Measurements from ENCODE around the gene BCL2L12.

BCL2L12 gene

GRCh38 chr19:49684983-49685553 is 19.3 kb downstream of the BCL2L12 start:
- H3K27me3 ChIP-seq: peaks cover 10% of the 10 kb centered on the region
- no peak for TF ChIP-seq Cebpa-rat (IDR thresholded peaks at IDR 0.05)
- peaks cover 89% of the 10 kb centered on the region for H3K36me3 ChIP-seq
- no peaks in the 10 kb centered on the region for H3K9me3 ChIP-seq
- no peak overlapping the region for H3K9ac ChIP-seq
- H3K4me1 ChIP-seq: peaks cover 39% of the 10 kb centered on the region
- peaks cover 97% of the 10 kb centered on the region for H4K20me1 ChIP-seq
- H3K4me2 ChIP-seq: no peak overlapping the region
- no peak overlapping the region for H3K27ac ChIP-seq
- H3K4me3 ChIP-seq: no peak overlapping the region

DNA sequence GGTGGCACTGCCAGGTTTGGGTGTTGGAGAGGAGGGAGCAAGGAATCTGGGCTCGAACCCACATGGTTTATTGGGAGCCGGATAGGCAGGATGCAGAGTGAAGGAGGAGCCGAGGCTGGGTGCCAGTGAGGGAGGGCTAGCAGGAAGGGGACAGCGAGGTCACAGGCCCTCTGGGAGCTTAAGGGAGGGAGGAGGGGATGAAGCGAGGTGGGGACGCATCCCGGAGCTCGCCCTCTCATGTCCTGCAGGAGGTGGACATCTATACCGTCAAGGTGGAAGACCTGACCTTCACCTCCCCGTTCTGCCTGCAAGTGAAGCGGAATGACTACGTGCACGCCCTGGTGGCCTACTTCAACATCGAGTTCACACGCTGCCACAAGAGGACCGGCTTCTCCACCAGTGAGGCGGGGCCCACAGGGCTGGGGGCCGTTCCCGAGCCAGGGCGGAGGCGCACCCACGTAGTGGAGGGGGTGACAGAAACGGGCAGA is 20.2 kb downstream of the BCL2L12 start:
- no peak overlapping the region for H3K4me2 ChIP-seq
- H3K36me3 ChIP-seq: peaks cover 89% of the 10 kb centered on the region
- no peaks in the 10 kb centered on the region for H3K9me3 ChIP-seq
- peaks cover 94% of the 10 kb centered on the region for H4K20me1 ChIP-seq
- H3K4me1 ChIP-seq: peaks cover 39% of the 10 kb centered on the region
- H3K27me3 ChIP-seq: peaks cover 19% of the 10 kb centered on the region
- H3K9ac ChIP-seq: no peak overlapping the region
- no peak for TF ChIP-seq Cebpa-rat (IDR thresholded peaks at IDR 0.05)
- no peak overlapping the region for H3K4me3 ChIP-seq
- H3K27ac ChIP-seq: no peak overlapping the region

DNA sequence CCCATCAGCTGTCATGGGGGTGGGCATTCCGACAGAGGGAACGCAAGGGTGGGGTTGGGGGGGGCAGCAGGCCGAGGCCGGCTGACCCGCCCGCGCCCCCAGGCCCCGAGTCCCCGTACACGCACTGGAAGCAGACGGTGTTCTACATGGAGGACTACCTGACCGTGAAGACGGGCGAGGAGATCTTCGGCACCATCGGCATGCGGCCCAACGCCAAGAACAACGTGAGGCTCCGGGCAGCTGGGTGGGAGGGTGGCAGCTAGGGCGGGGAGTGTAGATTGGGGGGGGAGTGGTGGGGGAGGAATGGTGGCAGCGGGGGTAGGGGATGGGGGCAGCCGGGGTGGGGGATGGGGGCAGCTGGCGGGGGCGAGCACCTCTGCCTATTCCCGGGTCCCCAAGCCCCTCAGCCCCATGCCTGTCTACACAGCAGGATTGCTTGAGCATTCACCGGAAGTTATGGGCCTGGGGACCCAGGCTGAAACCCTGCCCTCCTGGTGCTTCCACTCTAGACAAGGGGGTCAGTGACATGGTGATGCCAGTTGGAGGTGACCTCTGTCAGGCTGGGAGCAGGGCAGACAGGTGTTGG is 20.9 kb downstream of the BCL2L12 start:
- Histone ChIP-seq H3K27me3 (peaks cover 26% of the 10 kb centered on the region), H3K4me1 (peaks cover 41% of the 10 kb centered on the region), H3K4me3 (no peak overlapping the region), H3K4me2 (peak overlapping the region; percentile 71), H4K20me1 (peaks cover 87% of the 10 kb centered on the region), H3K27ac (peak overlapping the region; percentile 46; the same call in 1 of the 2 replicates), H3K36me3 (peaks cover 82% of the 10 kb centered on the region), H3K9ac (no peak overlapping the region), H3K9me3 (no peaks in the 10 kb centered on the region)
- TF ChIP-seq Cebpa-rat (IDR thresholded peaks at IDR 0.05): no peak

DNA sequence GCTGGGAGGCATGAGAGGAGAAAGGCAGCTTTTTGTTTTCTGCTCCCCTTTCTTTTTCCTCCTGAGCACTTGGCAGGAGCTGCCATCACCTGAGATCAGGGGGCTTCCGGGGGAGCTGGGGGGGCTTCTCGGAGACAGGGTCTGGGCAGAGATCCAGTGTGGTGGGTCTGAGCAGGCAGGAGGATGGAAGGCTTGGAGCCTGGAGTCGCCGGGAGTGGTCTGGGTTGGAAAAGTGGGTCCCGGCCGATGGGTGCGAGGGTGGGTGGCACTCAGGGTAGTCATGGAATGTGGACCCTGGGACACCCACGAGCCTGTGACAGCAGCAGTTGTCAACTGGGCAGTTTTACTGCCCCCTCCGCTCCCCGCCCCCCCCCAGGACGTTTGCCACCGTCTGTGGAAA is 21.4 kb downstream of the BCL2L12 start:
- Histone ChIP-seq H3K9me3 (no peaks in the 10 kb centered on the region), H3K4me1 (peaks cover 41% of the 10 kb centered on the region), H3K36me3 (peaks cover 77% of the 10 kb centered on the region), H4K20me1 (peaks cover 81% of the 10 kb centered on the region), H3K27ac (peak overlapping the region; percentile 46), H3K9ac (no peak overlapping the region), H3K4me3 (no peak overlapping the region), H3K4me2 (peak overlapping the region; percentile 71), H3K27me3 (peaks cover 28% of the 10 kb centered on the region)
- TF ChIP-seq Cebpa-rat (IDR thresholded peaks at IDR 0.05): no peak

DNA sequence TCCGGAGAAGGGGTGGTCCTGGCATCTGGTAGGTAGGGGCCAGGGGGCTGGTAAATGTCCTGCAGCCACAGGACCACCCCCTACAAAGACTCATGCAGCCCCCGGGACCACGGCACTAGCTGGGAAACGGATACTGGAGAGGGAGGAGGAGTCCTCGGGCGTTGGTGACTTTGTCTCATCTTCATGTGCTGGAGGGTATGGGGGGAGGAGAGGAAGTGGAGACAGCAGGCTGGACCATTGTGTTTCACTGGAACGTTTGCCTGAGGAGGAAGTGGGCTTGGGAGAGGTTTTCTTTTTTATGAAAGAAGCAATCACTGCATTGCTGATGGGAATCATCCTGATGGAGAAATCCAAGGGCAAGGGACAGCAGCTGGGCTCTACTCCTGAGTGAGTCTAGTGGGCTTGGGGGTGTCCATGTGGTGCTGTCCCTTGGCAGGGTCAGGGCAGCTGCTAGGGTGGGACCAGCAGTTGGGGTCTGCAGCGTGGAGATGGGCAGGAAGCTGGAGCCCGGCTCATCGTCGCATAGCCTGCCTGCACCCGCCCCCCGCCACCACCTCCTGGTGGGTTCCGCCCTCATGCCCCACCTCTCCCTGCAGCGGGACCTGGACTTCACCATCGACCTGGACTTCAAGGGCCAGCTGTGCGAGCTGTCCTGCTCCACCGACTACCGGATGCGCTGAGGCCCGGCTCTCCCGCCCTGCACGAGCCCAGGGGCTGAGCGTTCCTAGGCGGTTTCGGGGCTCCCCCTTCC is 22.0 kb downstream of the BCL2L12 start:
- H3K36me3 ChIP-seq: peaks cover 71% of the 10 kb centered on the region

GRCh38 chr19:49688531-49689132 is 22.9 kb downstream of the BCL2L12 start:
- H4K20me1 ChIP-seq: peaks cover 66% of the 10 kb centered on the region
- peak overlapping the region; percentile 71 for H3K4me2 ChIP-seq
- peaks cover 41% of the 10 kb centered on the region for H3K4me1 ChIP-seq
- H3K9me3 ChIP-seq: no peaks in the 10 kb centered on the region
- no peak overlapping the region for H3K4me3 ChIP-seq
- TF ChIP-seq Cebpa-rat (IDR thresholded peaks at IDR 0.05): no peak
- H3K9ac ChIP-seq: no peak overlapping the region
- H3K27ac ChIP-seq: peak overlapping the region; percentile 19; the same call in 1 of the 2 replicates
- peaks cover 62% of the 10 kb centered on the region for H3K36me3 ChIP-seq
- peaks cover 28% of the 10 kb centered on the region for H3K27me3 ChIP-seq

More for the DNA sequence above, 22.0 kb downstream of the BCL2L12 start:
- no peak overlapping the region for H3K9ac ChIP-seq
- peak overlapping the region; percentile 71 for H3K4me2 ChIP-seq
- TF ChIP-seq Cebpa-rat (IDR thresholded peaks at IDR 0.05): no peak
- H3K4me1 ChIP-seq: peaks cover 41% of the 10 kb centered on the region
- H3K27me3 ChIP-seq: peaks cover 28% of the 10 kb centered on the region
- peak overlapping the region; percentile 41; the same call in 1 of the 2 replicates for H3K27ac ChIP-seq
- no peaks in the 10 kb centered on the region for H3K9me3 ChIP-seq
- peaks cover 75% of the 10 kb centered on the region for H4K20me1 ChIP-seq
- 0 out of 2 replicates have a peak overlapping the region, but pooled peaks have one; percentile 3 for H3K4me3 ChIP-seq

DNA sequence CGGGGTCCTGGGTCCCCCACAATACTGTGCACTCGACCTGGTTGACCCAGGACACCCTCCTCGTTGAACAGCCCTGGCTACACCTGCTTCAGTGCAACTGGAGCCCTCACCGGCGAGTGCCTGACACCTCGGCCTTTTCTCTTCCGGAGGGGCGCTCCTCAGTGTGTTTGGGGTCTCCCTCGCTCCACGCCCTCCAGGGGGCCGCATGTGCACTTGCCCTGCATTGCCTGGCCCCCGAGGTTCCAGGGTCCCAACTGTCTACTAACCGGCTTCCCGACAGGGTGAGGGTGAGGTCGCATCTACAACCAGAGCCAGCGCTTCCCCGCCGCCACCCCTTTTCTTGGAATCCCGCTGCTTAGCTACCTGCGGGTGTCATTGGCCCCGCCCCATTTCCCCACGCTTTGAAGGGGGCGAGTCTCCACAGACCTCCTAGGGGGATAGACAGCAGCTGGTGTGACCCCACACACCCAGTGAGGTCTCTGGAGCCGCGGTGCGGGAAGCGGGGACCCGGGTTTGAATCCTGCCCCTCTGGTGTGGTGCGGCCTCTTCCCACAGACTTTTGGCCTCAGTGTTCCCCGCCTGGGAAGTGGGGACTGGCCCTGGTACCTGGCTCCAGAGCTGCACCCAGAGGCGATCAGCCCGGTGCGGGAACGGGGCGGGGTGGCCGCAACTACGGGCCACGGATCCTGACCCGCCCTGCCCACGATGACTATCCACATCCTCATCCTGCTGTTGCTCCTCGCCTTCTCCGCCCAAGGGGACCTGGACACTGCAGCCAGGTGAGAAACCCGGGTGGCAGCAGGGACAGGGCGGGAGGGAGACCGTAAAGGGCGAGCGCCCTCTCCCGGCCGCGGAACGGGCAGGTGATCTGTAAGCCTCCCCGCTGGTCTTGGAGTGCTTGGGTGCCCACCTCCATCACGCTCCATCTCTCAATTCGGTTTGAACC is 23.7 kb downstream of the BCL2L12 start, which contains the start of gene ADM5:
ADM5 (plus strand) TSS at position 462 of the 946 bp plus-strand sequence; CDS start at position 706, 244 bp downstream.
- H3K4me3 ChIP-seq: peak within 1 kb of the TSS; percentile 60; the same call in 1 of the 2 replicates
- H3K27ac ChIP-seq: peak within 1 kb of the TSS; percentile 19; the same call in 1 of the 2 replicates
- peaks cover 54% of the 10 kb centered on the region for H3K36me3 ChIP-seq
- H3K4me1 ChIP-seq: peaks cover 41% of the 10 kb centered on the region
- H3K9me3 ChIP-seq: no peaks in the 10 kb centered on the region
- peak within 1 kb of the TSS; percentile 73 for H3K4me2 ChIP-seq
- H4K20me1 ChIP-seq: peaks cover 58% of the 10 kb centered on the region
- no peak for TF ChIP-seq Cebpa-rat (IDR thresholded peaks at IDR 0.05)
- peaks cover 28% of the 10 kb centered on the region for H3K27me3 ChIP-seq
- no peak within 1 kb of the TSS for H3K9ac ChIP-seq

DNA sequence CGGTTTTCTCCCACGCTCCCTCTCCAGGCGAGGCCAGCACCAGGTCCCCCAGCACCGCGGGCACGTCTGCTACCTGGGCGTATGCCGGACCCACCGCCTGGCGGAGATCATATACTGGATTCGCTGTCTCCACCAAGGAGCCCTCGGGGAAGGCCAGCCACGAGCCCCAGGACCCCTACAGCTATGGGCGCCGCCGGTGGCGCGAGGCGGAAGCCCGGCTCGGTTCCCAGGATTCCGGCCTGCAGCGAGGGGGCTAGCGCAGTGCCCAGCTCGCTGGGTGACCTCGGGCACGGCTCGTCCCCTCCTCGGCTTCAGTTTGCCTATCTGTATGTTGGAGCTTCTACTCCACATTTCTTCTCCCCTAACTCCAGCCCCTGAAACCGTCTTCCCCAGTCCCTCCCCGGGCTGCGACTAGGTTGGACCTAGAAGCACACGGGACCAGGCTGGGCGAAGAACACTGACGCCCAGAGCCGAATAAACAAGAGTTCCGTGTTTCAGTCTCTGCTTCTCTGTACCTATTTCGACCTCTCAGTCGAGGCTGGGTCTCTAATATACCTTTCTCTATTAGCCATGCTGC is 24.4 kb downstream of the BCL2L12 start:
- no peak overlapping the region for H3K9ac ChIP-seq
- peaks cover 51% of the 10 kb centered on the region for H4K20me1 ChIP-seq

More for the DNA sequence above, 24.4 kb downstream of the BCL2L12 start:
- Histone ChIP-seq H3K4me3 (peak overlapping the region; percentile 60; the same call in 1 of the 2 replicates), H3K27ac (no peak overlapping the region), H3K36me3 (peaks cover 47% of the 10 kb centered on the region), H3K4me2 (peak overlapping the region; percentile 73), H3K9me3 (no peaks in the 10 kb centered on the region), H3K4me1 (peaks cover 41% of the 10 kb centered on the region), H3K27me3 (peaks cover 28% of the 10 kb centered on the region)
- TF ChIP-seq Cebpa-rat (IDR thresholded peaks at IDR 0.05): no peak

All from BLaER1 (cell line).